Activated gamma-delta T cell (primary cell): ENCODE results near the gene SLC39A11.
"Not testable (repeated sequence)": the region's sequence is repeated elsewhere in the genome, so short reads cannot be mapped to it uniquely, and the experiment has no call there.

Experiments used
- DNase-seq: peaks from one replicate; lab custom pipeline; 2025; lab: John Stamatoyannopoulos, UW

Gene SLC39A11

DNA sequence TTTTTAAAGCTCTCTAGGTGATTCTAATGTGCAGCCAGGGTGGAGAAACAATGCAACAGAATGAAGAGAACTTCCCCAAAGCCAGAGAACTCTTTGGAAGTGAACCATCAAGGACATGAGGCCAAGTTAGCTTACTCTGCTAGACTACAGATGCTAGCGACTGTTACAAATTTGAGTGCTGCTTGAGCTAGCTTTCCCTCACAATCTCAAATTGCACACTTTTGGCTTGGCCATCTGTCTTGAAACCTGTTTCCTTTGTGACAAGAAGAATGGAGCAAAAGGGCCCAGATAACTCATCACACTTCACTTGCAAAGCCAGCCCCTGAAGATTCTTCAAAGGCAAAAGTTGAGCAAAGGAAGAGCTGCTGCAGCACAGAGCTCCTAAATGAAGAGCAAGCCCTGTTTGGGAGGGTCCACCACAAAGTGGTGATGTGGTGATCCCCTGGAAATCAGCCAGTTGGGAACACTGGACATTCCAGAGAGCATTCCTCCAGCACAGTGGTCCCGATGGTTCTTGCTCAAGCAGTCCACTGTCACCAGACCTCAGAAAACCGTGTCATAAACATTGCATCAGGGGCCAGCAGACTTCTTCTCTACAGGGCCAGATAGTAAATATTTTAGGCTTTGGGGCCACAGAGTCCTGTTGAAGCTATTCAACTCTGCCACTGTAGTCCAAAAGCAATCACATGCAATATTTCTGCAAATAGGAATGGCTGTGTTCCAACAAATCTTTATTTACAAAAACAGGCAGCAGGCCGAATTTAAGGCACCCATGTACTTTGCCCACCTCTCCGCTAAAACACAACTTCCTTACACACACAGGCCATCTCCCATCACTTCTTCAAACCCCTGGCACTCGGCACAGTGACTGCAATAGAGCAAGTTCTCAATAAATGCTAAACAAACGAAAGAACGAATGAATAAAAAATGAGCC, 21.2 kb downstream of the SLC39A11 start:
- DNase-seq, result no peak

- no peak for DNase-seq
These were observed 22.6 kb downstream of the SLC39A11 start for GRCh38 chr17:73069841-73070240.

DNA sequence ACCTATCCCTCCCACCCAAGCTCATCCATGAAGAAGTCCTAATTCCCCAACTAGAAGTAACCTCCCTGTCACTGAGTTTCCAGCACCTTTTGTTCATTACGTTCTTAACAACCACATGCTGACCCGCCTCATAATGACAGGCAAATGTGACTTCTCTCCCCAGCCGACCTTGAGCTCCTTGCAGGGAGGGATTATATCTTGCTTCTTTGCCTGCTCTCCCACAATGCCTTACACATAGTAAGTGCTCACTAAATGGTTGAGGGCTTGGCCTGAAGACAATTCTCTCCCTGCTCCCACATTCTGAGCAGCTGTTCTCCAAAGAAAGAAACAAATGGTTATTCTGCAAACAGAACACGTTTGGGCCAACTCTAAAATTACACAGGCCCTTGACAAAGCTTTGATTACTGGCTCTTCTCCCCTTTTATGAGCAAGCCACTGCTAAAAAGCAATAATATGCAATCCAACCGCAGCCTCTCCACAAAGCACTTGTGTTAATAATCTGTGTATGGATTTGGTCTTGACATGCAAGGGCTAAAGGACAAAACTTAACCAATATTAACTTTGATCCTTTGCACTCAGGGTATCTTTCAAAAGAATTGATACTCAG, 23.2 kb downstream of the SLC39A11 start:
- DNase-seq, result no peak

- DNase-seq, result no peak
These were observed 23.9 kb downstream of the SLC39A11 start for GRCh38 chr17:73068322-73069153.

DNA sequence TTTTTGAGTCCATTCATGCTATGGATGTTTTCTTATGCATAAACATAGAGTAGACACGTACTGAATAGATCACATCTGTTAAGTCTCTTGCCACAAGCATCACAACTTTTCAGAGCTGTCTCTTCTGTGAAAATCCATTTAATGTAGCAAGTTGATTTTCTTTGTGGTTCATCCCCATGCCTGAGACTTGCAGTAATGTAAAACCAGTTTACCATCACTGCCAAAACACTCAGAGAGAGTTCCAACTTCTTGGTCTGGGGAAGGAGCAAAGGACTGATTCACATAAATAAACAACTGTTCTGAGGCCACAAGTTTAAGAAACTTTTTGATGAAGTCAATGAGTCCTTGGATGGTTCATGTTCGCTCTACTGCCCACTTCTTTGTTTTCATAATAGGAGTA, 24.8 kb downstream of the SLC39A11 start:
- DNase-seq, result not testable (repeated sequence)

GRCh38 chr17:73067075-73067474, 25.4 kb downstream of the SLC39A11 start:
- no peak for DNase-seq

DNA sequence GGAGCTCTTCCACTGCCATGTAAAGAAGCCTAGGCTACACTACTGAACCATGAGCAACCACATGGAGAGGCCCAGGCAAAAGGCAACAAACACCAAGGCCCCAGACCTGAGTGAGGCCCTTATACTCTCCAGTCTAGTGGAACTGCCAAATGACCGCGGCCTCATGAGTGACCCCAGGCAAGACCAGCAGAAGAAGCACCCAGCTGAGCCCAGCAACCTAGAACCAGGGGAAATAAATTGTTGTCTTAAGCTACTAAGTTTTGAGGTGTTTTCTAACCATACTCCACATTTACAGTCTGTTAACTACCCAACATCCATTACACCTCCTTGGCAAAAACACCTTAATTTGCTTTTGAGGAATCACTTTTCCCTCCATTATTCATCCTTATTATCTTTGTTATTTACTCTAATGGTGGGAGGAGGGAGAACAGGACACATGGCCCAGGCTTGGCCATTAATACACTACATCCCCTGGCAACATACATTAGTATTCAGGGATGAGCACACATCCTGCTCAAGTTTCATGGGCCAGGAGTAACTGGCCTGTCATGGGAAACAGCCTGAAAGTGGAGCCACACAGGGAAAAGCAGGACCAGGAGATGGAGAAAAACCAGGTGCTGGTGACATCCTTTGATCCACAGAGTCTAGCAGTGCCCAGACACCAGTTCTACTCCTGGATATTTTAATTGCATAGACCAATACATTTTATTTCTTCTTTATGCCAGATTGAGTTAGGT, 26.2 kb downstream of the SLC39A11 start:
- DNase-seq, result no peak

DNA sequence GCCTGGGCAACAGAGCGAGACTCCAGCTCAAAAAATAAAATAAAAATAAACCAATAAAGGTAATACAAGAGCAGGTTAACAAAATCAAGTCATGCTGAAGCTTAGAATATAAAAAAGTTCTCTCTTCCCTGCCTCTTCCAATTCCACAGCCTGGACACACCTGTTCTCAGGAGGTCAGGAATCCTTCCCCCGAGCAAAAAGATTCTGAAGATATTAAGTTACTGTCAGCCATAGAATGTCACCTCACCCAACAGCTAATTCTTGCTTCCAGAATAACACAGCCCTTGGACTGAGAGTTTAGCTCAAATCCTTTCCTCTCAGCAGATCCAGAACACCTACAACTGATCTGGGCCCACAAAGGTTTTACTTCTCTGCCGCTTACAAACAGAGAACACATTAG, 27.1 kb downstream of the SLC39A11 start:
- no peak for DNase-seq

DNA sequence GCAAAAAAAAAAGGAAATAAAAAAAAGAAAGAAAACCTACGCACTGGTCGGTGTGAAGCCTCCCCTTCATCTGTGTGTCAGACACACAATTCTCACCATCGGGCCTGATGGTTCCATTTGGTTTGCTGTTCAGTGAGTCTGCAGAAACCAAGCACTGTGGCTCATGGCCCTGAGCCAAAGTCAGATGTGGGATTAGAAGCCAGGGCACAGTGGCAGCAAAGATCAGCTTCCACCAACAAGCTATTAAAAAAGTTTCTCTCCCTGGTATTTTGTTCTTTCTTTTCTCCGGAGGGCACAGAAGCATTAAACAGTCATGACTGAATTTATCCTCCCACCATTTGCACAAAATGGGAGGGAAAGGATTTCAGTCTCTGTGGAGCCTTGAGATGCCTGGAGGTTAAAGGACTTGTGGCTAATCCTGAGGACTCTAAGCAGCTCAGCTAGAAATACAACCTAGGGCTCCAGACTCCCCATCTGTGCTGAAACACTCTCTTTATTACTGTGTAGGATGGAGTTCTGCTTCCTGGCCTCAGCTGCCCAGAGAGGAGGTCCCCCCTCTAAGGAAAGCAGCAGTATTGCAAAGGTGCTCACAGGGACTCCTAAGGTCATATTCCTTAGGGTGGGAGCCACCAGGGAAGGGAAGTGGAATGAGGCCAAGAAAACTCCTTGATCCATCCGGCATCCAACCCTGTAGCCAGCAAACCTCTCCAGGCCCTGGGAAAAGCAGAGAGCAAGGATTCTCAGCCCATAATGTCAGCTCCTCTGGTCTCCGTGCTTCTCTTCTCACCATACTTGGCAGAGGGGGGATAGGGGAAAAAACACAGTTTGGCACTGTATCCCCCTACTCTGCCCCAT, 28.2 kb downstream of the SLC39A11 start:
- no peak for DNase-seq

- no peak for DNase-seq
These were observed 29.8 kb downstream of the SLC39A11 start for GRCh38 chr17:73062726-73063125.

DNA sequence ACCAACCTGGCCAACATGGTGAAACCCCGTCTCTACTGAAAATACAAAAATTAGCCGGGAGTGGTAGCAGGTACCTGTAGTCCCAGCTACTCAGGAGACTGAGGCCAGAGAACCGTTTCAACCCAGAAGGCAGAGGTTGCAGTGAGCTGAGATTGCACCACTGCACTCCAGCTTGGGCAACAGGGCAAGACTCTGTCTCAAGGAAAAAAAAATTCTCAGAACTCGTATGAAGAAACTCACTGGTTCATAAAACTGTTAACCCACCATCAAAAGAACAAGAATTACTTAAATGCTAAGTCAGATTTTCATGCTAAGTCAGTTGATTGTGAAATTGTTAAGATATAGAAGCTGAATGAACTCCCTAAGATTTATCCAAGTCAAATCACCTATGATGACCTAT, 31.3 kb downstream of the SLC39A11 start:
- DNase-seq, result no peak

DNA sequence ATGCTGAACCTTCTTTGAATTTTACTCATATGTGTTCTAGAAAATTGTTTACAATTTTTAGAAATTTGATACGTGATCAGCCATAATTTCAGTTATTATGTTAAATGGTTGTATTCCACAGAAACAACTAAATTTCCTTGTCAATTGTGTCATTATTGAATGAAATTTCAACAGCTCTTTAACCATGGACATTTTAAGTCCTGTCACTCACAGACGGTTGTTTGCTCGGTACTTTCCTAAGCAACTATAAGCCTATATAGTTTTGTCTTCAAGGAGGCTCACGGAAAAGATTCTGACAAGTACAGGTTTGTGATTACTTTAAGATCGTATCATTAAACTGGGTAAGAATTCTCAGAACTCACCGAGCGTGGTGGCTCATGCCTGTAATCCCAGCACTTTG, 31.8 kb downstream of the SLC39A11 start:
- DNase-seq, result no peak

GRCh38 chr17:73059713-73060112, 32.8 kb downstream of the SLC39A11 start:
- not testable (repeated sequence) for DNase-seq

GRCh38 chr17:73058022-73058421, 34.5 kb downstream of the SLC39A11 start:
- DNase-seq, result no peak

DNA sequence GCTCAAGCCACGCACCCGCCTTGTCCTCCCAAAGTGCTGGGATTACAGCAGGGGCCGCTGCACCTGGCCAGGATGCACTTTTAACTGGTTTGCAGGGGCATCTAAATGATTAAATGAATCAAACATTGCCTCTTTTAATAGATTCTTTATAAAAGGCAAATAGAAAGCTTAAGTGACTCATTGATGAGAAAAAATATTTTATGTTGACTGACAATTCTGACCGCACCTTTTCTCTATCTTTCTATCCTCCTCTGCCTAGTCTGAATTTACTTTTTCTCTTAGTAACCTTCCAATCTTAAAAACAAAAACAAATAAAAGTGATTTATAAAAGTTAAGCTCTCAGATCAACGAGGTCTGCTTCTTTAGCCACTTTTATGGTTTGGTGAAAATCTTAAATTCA, 35.3 kb downstream of the SLC39A11 start:
- DNase-seq, result no peak

DNA sequence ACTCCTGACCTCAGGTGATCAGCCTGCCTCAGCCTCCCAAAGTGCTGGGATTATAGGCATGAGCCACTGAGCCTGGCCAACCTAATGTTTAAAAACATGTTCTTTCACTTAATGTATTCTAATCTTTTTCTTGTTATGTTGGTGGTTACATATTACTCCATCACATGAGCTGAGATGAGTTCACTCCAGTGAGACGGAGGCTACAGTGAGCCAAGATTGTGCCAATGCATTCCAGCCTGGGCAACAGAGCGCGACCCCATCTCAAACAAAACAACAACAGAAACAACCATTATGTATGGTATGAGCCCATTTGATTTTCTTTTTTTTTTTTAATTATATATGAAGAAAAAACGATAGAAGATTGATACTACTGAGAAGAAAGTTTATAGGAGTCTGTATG, 39.6 kb downstream of the SLC39A11 start:
- DNase-seq, result no peak

- no peak for DNase-seq
These were observed 41.7 kb downstream of the SLC39A11 start for GRCh38 chr17:73050797-73051196.

DNA sequence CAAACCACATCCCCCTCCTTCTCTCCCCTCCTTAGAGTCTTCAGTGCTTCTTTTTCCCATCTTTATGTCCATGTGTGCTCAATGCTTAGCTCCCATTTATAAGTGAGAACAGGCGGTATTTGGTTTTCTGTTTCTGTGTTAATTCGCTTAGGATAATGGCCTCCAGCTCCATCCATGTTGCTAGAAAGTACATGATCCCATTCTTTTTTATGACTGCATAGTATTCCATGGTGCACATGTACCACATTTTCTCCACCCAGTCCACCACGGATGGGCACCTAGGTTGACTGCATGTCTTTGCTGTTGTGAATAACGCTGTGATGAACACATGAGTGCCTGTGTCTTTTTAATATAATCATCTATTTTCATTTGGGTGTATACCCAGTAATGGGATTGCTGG, 44.3 kb downstream of the SLC39A11 start:
- no peak for DNase-seq

DNA sequence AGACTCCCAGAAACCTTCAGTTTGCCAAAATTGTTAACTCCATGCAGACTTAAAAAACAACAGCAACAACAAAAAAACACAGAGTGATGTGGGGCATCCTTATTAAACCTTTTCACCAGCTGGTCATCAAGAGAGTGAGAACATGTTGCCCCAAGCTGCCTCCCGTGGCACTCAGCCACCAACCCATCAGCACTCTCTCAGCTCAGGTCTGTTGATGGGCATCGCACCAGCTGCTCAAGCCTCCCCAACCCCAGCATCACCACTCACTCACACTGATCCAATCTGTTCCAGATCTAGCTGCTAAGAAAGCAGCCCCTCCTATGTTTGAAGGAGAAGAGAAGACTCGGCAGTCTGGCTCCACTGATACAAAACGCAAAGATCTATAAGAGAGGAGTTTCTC, 46.8 kb downstream of the SLC39A11 start:
- no peak for DNase-seq

DNA sequence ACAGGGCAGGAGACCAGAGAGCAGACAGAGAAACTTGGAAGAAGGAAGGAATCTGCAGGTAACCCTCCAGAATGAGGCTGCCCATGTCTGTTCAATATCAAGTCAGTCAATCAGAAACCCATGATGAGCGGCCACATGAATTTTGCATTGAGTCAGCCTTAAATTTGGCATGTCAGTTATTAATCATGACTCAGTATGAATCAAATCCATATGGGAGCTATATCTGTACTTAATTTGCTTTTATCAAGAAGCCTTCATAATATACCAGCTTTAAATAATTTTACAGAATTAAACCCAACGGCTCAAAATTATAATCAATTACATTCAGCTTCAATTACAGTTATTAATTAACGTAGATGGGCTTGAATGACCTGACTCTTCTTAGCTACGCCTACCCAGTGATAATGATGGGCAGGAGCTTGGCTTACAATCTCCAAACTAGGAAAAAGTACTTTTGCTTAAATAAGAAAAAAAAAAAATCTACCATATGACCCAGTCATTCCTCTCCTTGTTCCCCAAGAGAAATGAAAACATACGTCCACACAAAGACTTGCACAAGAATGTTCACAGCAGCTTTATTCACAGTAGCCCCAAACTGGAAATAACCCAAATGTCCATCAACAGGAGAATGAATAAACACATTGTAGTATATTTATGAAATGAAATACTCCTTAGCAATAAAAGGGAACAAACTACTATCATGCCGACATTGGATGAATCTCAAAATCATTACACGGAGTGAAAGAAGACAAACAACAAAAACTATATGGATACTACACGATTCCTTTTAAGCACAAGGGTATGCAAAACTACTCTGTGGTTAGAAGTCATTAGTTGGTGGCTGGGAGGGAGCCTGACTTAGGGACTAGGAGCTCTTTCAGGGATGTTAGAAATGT, 48.6 kb downstream of the SLC39A11 start:
- no peak for DNase-seq
